ENCODE results near the gene ZFY.

GRCh38 chrY:2913066-2913815 is 21.9 kb upstream of the ZFY start:
- no peak for TF ChIP-seq CTCF (IDR thresholded peaks at IDR 0.05)
- no peak for TF ChIP-seq POLR2A (IDR thresholded peaks at IDR 0.05)

All from right lobe of liver (tissue), 4 donors.